Liver (tissue), 9 donors: ENCODE measurements around the gene PRKD1. TPM values are rescaled to one million over a fixed set of nuclear protein-coding genes. Genes with fewer than 3 reads are reported as not detected.

Source experiments
- DNase-seq: peaks from one replicate; pipeline ENCODE4 v3.0.0-alpha.2; 2017; ENCODE audit warnings: low spot score
- H3K27ac ChIP-seq, 2 donors: one replicate each; pipeline ENCODE4 v1.7.0; 2013; ENCODE audit warnings: inconsistent platforms in 2 of 2, low read length in 2 of 2, control low read depth in 1 of 2, low read depth in 1 of 2, mild to moderate bottlenecking in 1 of 2
- H3K27me3 ChIP-seq, 4 donors: one replicate each; pipeline versions ENCODE4 v1.6.1 to v1.7.0; 2013; ENCODE audit warnings: low read length in 3 of 4, inconsistent platforms in 1 of 4, mild to moderate bottlenecking in 1 of 4, moderate library complexity in 1 of 4; ENCODE audit not compliant: control insufficient read depth in 4 of 4, insufficient read depth in 4 of 4
- H3K36me3 ChIP-seq, 4 donors: one replicate each; pipeline versions ENCODE4 v1.6.1 to v1.7.0; 2013; ENCODE audit warnings: low read length in 3 of 4, mild to moderate bottlenecking in 3 of 4, low read depth in 1 of 4, moderate library complexity in 1 of 4; ENCODE audit not compliant: control insufficient read depth in 4 of 4, insufficient read depth in 3 of 4
- H3K4me1 ChIP-seq, 4 donors: one replicate each; pipeline versions ENCODE4 v1.6.1 to v1.7.0; 2013; ENCODE audit warnings: low read length in 3 of 4, mild to moderate bottlenecking in 3 of 4, moderate library complexity in 1 of 4; ENCODE audit not compliant: control insufficient read depth in 4 of 4, insufficient read depth in 4 of 4
- H3K4me3 ChIP-seq, 3 donors: one replicate each; pipeline versions ENCODE4 v1.6.1 to v1.7.0; 2013; ENCODE audit warnings: low read length in 3 of 3, control low read depth in 1 of 3, low read depth in 1 of 3, mild to moderate bottlenecking in 1 of 3
- H3K9ac ChIP-seq, 2 donors: one replicate each; pipeline ENCODE4 v1.7.0; 2013; ENCODE audit warnings: low read length in 2 of 2, mild to moderate bottlenecking in 2 of 2, moderate library complexity in 2 of 2, control low read depth in 1 of 2, low read depth in 1 of 2
- H3K9me3 ChIP-seq, 4 donors: one replicate each; pipeline versions ENCODE4 v1.6.1 to v1.7.0; 2013; ENCODE audit warnings: low read length in 3 of 4; ENCODE audit not compliant: control insufficient read depth in 4 of 4
- EGR1 ChIP-seq, 2 donors: IDR thresholded peaks; 2 replicates each; pipeline ENCODE4 v1.6.1; 2016 to 2018; ENCODE audit warnings: antibody characterized with exemption in 2 of 2, low read depth in 2 of 2
- FOXA1 ChIP-seq: IDR thresholded peaks from 2 replicates; pipeline ENCODE4 v1.6.1; 2016; ENCODE audit warnings: antibody characterized with exemption
- FOXA2 ChIP-seq: IDR thresholded peaks from 2 replicates; pipeline ENCODE4 v1.6.1; 2016; ENCODE audit warnings: antibody characterized with exemption
- GABPA ChIP-seq, 2 donors: IDR thresholded peaks in 1 of 2; conservative IDR thresholded peaks in 1 of 2; 2 replicates each; pipeline ENCODE4 v1.6.1; 2016; ENCODE audit warnings: antibody characterized with exemption in 2 of 2, mild to moderate bottlenecking in 1 of 2, moderate library complexity in 1 of 2
- HNF4A ChIP-seq, 2 donors: conservative IDR thresholded peaks; 2 replicates each; pipeline ENCODE4 v1.6.1; 2016; ENCODE audit warnings: antibody characterized with exemption in 2 of 2, mild to moderate bottlenecking in 2 of 2
- HNF4G ChIP-seq: IDR thresholded peaks from 2 replicates; pipeline ENCODE4 v1.6.1; 2016; ENCODE audit warnings: antibody characterized with exemption
- JUND ChIP-seq, 2 donors: IDR thresholded peaks; 2 replicates each; pipeline ENCODE4 v1.6.1; 2016; ENCODE audit warnings: antibody characterized with exemption in 2 of 2
- NR2F2 ChIP-seq: IDR thresholded peaks from 2 replicates; pipeline ENCODE4 v1.6.1; 2016; ENCODE audit warnings: antibody characterized with exemption
- RAD21 ChIP-seq, 2 donors: IDR thresholded peaks; 2 replicates each; pipeline ENCODE4 v1.6.1; 2016; ENCODE audit warnings: antibody characterized with exemption in 2 of 2, mild to moderate bottlenecking in 2 of 2
- RXRA ChIP-seq, 2 donors: IDR thresholded peaks; 2 replicates each; pipeline ENCODE4 v1.6.1; 2017 to 2018; ENCODE audit warnings: antibody characterized with exemption in 2 of 2, mild to moderate bottlenecking in 1 of 2
- SP1 ChIP-seq: IDR thresholded peaks from 2 replicates; pipeline ENCODE4 v1.6.1; 2018; ENCODE audit warnings: antibody characterized with exemption, mild to moderate bottlenecking
- TAF1 ChIP-seq: conservative IDR thresholded peaks from 2 replicates; pipeline ENCODE4 v1.6.1; 2016; ENCODE audit warnings: antibody characterized with exemption, mild to moderate bottlenecking
- YY1 ChIP-seq: IDR thresholded peaks from 2 replicates; pipeline ENCODE4 v1.6.1; 2016; ENCODE audit warnings: antibody characterized with exemption, mild to moderate bottlenecking
- WGBS: extraction: QIAGEN DNeasy Blood & Tissue Kit; methylation state at CpG from one replicate; pipeline ENCODE4 v1.1.7; 2013; 5-methylcytosine and 5-hydroxymethylcytosine counted together
- polyA plus RNA-seq, 2 donors: library from polyadenylated mRNA; stranded (reverse) in 1 of 2; unstranded in 1 of 2; fragments of 200-250 nt in 1 of 2; fragments of >200 nt in 1 of 2; fragmentation: Nextera tagmentation in 1 of 2; extraction: Ambion mirVana in 1 of 2; gene quantifications; one replicate each; pipeline versions ENCODE4 v1.2.1 to v1.2.3, GENCODE V29; 2013 to 2015
- total RNA-seq, 2 donors: library from RNA; depleted of rRNA; stranded (reverse); fragments of >200 nt; gene quantifications; one replicate each; pipeline ENCODE4 v1.2.3, GENCODE V29; 2014
- TF ChIP-seq, protein P1 (sequence below): fragments of 150-350 bp; IDR thresholded peaks from 2 replicates; pipeline ENCODE4 v1.5.1; 2017; ENCODE audit warnings: improper control_type of control experiment, low read depth, low read length; ENCODE audit not compliant: missing input control
- TF ChIP-seq, protein P2 (sequence below): IDR thresholded peaks from 2 replicates; pipeline ENCODE4 v1.6.1; 2016; ENCODE audit warnings: antibody characterized with exemption, mild to moderate bottlenecking
- TF ChIP-seq, protein P3 (sequence below): IDR thresholded peaks from 2 replicates; pipeline ENCODE4 v1.6.1; 2016; ENCODE audit warnings: antibody characterized with exemption
- TF ChIP-seq, protein P4 (sequence below): IDR thresholded peaks from 2 replicates; pipeline ENCODE4 v1.6.1; 2016; ENCODE audit warnings: antibody characterized with exemption
- TF ChIP-seq, protein P5 (sequence below): IDR thresholded peaks from 2 replicates; pipeline ENCODE4 v1.6.1; 2016; ENCODE audit warnings: antibody characterized with exemption
- donor health status: healthy.
- donor health status: healthy.
- donor health status: healthy.
- donor health status: healthy.
- donor health status: healthy.

The PRKD1 gene
- total and polyA plus RNA-seq, 4 donors: 0.85 to 5.0 (median 0.99) TPM

DNA sequence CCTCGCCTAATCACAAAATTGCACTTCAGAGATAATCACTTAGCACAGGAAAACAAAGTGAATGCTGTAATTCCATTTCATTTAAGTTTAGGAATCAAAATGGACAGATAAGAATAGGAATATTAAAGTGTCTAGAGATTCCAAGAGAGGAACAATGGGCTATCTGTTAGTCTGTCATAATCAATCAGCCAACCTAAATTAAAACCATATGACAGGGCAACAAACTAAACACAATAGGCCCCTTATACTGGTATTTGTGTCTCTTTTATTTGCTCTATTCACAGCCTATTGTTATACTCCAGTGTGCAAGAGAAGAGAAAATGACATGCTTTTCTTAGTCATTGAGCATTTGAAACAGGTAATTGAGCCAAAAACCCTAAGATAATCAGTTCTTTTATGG is 259.4 kb downstream of the PRKD1 start (continued):
- TF ChIP-seq, protein P1, sequence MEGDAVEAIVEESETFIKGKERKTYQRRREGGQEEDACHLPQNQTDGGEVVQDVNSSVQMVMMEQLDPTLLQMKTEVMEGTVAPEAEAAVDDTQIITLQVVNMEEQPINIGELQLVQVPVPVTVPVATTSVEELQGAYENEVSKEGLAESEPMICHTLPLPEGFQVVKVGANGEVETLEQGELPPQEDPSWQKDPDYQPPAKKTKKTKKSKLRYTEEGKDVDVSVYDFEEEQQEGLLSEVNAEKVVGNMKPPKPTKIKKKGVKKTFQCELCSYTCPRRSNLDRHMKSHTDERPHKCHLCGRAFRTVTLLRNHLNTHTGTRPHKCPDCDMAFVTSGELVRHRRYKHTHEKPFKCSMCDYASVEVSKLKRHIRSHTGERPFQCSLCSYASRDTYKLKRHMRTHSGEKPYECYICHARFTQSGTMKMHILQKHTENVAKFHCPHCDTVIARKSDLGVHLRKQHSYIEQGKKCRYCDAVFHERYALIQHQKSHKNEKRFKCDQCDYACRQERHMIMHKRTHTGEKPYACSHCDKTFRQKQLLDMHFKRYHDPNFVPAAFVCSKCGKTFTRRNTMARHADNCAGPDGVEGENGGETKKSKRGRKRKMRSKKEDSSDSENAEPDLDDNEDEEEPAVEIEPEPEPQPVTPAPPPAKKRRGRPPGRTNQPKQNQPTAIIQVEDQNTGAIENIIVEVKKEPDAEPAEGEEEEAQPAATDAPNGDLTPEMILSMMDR: no peak
- TF ChIP-seq SP1: no peak
- no peak for TF ChIP-seq HNF4G
- TF ChIP-seq, protein P2, sequence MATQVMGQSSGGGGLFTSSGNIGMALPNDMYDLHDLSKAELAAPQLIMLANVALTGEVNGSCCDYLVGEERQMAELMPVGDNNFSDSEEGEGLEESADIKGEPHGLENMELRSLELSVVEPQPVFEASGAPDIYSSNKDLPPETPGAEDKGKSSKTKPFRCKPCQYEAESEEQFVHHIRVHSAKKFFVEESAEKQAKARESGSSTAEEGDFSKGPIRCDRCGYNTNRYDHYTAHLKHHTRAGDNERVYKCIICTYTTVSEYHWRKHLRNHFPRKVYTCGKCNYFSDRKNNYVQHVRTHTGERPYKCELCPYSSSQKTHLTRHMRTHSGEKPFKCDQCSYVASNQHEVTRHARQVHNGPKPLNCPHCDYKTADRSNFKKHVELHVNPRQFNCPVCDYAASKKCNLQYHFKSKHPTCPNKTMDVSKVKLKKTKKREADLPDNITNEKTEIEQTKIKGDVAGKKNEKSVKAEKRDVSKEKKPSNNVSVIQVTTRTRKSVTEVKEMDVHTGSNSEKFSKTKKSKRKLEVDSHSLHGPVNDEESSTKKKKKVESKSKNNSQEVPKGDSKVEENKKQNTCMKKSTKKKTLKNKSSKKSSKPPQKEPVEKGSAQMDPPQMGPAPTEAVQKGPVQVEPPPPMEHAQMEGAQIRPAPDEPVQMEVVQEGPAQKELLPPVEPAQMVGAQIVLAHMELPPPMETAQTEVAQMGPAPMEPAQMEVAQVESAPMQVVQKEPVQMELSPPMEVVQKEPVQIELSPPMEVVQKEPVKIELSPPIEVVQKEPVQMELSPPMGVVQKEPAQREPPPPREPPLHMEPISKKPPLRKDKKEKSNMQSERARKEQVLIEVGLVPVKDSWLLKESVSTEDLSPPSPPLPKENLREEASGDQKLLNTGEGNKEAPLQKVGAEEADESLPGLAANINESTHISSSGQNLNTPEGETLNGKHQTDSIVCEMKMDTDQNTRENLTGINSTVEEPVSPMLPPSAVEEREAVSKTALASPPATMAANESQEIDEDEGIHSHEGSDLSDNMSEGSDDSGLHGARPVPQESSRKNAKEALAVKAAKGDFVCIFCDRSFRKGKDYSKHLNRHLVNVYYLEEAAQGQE: no peak
- no peak for TF ChIP-seq JUND (IDR thresholded peaks at IDR 0.05)
- TF ChIP-seq, protein P3, sequence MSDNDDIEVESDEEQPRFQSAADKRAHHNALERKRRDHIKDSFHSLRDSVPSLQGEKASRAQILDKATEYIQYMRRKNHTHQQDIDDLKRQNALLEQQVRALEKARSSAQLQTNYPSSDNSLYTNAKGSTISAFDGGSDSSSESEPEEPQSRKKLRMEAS: no peak
- no peak for TF ChIP-seq FOXA2

DNA sequence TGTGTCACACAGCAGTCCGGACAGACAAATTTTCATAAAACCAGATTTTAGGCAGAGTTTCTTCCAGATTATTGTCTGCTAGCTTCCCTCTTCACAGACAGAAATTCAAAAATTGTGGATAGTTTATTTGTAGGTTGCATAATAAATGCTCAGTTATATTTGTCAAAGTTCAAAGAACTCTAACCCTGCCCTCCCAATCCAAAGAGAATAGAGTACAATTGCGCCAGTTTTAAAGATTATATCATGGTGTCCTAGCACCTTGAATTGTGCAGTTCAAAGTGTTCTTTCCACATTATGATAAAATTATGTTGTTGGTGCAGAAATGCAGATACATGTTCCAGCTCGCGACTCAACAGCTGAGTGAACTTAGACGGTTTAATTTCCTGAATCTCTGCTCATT is 263.1 kb downstream of the PRKD1 start:
- peaks cover 1 to 19% (median 13%) of the 10 kb centered on the region in 4 donors for H3K4me1 ChIP-seq
- H3K27me3 ChIP-seq: no peaks in the 10 kb centered on the region
- WGBS: 63% methylated on average over 5 of the region's 5 CpGs
- no peak overlapping the region for H3K27ac ChIP-seq
- H3K4me3 ChIP-seq: no peak overlapping the region
- TF ChIP-seq, protein P4, sequence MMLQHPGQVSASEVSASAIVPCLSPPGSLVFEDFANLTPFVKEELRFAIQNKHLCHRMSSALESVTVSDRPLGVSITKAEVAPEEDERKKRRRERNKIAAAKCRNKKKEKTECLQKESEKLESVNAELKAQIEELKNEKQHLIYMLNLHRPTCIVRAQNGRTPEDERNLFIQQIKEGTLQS: no peak
- no peak for TF ChIP-seq NR2F2
- TF ChIP-seq SP1: peak; percentile 8
- TF ChIP-seq HNF4G: no peak
- peak in 1 of 2 donors; percentile 27 for TF ChIP-seq JUND (IDR thresholded peaks at IDR 0.05)
- no peak for TF ChIP-seq FOXA2
- TF ChIP-seq FOXA1: no peak
- TF ChIP-seq, protein P3: no peak
- peak; percentile 70 for TF ChIP-seq YY1
- TF ChIP-seq TAF1: no peak
- TF ChIP-seq, protein P2: no peak
- TF ChIP-seq, protein P1: no peak
- peak; percentile 37 to 81 for TF ChIP-seq RXRA (IDR thresholded peaks at IDR 0.05)
- TF ChIP-seq, protein P5, sequence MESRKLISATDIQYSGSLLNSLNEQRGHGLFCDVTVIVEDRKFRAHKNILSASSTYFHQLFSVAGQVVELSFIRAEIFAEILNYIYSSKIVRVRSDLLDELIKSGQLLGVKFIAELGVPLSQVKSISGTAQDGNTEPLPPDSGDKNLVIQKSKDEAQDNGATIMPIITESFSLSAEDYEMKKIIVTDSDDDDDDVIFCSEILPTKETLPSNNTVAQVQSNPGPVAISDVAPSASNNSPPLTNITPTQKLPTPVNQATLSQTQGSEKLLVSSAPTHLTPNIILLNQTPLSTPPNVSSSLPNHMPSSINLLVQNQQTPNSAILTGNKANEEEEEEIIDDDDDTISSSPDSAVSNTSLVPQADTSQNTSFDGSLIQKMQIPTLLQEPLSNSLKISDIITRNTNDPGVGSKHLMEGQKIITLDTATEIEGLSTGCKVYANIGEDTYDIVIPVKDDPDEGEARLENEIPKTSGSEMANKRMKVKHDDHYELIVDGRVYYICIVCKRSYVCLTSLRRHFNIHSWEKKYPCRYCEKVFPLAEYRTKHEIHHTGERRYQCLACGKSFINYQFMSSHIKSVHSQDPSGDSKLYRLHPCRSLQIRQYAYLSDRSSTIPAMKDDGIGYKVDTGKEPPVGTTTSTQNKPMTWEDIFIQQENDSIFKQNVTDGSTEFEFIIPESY: no peak
- no peak for TF ChIP-seq GABPA (IDR thresholded peaks at IDR 0.05 in 1 of 2, conservative IDR thresholded peaks at IDR 0.05 in 1 of 2)
- TF ChIP-seq EGR1 (IDR thresholded peaks at IDR 0.05; ENCODE audit: low read depth in 2 of 2): no peak
- TF ChIP-seq HNF4A (conservative IDR thresholded peaks at IDR 0.05): peak; percentile 30 to 75
- peak in 1 of 2 donors; percentile 24 for TF ChIP-seq RAD21 (IDR thresholded peaks at IDR 0.05)
- H3K9me3 ChIP-seq: no peaks in the 10 kb centered on the region
- no peaks in the 10 kb centered on the region for H3K36me3 ChIP-seq
- no peak for DNase-seq
- H3K9ac ChIP-seq: no peak overlapping the region
